ENCODE measurements around the gene RTN4IP1. TPM values are rescaled to one million over a fixed set of nuclear protein-coding genes. Genes with fewer than 3 reads are reported as not detected.

RTN4IP1 gene
- total and polyA plus RNA-seq, 10 of the 15 experiments (the other 5 are each of a cell fraction or from before 2014, with no cell fraction given), result 8.2 to 17.0 (median 9.8) TPM

DNA sequence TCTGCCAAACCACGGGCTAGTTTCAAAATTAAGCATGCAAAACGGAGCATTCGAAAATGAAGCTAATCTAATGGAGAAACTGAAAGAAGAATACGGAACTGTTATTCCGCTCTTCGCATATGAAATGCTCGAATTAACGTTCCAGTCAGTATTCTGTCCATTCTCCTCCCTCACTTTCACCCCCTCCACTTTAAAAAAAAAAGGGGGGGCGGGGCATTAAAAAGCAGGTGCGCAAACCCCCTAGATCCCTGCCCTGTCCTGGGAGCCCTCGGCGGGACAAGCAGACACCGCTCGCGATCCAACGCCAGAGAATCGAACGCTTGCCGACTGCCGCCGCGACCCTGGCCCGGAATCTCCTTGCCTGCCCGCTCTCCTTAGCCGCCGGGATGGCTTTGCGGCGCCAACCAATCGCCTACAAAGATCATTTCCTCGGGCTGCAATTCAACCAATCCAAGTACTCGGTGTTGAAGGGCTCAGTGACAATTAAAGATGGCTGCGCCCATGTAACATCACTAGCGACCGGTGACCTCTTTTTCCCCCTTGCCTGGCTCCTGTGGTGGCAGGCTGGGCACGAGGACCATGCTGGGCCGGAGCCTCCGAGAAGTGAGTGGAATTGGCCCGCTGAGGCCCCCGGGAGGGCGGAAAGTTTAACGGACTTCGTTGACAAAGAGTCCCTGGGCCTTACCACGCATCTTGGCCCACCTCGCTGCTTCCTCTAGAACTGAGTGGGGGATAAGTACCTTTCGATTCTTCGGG, at the start of gene RTN4IP1, which contains the start of gene QRSL1 (continued):
- TF ChIP-seq, protein P1, sequence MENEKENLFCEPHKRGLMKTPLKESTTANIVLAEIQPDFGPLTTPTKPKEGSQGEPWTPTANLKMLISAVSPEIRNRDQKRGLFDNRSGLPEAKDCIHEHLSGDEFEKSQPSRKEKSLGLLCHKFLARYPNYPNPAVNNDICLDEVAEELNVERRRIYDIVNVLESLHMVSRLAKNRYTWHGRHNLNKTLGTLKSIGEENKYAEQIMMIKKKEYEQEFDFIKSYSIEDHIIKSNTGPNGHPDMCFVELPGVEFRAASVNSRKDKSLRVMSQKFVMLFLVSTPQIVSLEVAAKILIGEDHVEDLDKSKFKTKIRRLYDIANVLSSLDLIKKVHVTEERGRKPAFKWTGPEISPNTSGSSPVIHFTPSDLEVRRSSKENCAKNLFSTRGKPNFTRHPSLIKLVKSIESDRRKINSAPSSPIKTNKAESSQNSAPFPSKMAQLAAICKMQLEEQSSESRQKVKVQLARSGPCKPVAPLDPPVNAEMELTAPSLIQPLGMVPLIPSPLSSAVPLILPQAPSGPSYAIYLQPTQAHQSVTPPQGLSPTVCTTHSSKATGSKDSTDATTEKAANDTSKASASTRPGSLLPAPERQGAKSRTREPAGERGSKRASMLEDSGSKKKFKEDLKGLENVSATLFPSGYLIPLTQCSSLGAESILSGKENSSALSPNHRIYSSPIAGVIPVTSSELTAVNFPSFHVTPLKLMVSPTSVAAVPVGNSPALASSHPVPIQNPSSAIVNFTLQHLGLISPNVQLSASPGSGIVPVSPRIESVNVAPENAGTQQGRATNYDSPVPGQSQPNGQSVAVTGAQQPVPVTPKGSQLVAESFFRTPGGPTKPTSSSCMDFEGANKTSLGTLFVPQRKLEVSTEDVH (IDR thresholded peaks at IDR 0.05; ENCODE audit: low read depth, partially characterized antibody), result no peak
- TF ChIP-seq, protein P2, sequence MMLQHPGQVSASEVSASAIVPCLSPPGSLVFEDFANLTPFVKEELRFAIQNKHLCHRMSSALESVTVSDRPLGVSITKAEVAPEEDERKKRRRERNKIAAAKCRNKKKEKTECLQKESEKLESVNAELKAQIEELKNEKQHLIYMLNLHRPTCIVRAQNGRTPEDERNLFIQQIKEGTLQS (IDR thresholded peaks at IDR 0.05; ENCODE audit: borderline replicate concordance, extremely low read depth, low read depth, low read length), result no peak
- TF ChIP-seq SREBF2 (IDR thresholded peaks at IDR 0.05; ENCODE audit: low read length) (no peak), EP300 (IDR thresholded peaks at IDR 0.05; ENCODE audit: borderline replicate concordance in 1 of 2, control insufficient read depth in 1 of 2, low read depth in 2 of 2, low read length in 2 of 2) (0 out of 4 replicates have a peak, but pooled peaks of 1 of the 2 experiments have one; percentile 6), MEF2A (IDR thresholded peaks at IDR 0.05; ENCODE audit: insufficient read depth, low read depth, low read length) (no peak), MTA3 (IDR thresholded peaks at IDR 0.05; ENCODE audit: borderline replicate concordance, low read length) (no peak), HDAC2 (IDR thresholded peaks at IDR 0.05) (no peak; the same call in 1 of the 2 replicates), ZZZ3 (IDR thresholded peaks at IDR 0.05; ENCODE audit: control insufficient read depth, insufficient read length, low read depth) (no peak), POLR2AphosphoS5 (IDR thresholded peaks at IDR 0.05; ENCODE audit: low read length) (peak; percentile 65; the same call in 1 of the 2 replicates), BHLHE40 (IDR thresholded peaks at IDR 0.05; ENCODE audit: borderline replicate concordance in 1 of 2, low read depth in 2 of 2, low read length in 1 of 2) (no peak)
- TF ChIP-seq, protein P3, sequence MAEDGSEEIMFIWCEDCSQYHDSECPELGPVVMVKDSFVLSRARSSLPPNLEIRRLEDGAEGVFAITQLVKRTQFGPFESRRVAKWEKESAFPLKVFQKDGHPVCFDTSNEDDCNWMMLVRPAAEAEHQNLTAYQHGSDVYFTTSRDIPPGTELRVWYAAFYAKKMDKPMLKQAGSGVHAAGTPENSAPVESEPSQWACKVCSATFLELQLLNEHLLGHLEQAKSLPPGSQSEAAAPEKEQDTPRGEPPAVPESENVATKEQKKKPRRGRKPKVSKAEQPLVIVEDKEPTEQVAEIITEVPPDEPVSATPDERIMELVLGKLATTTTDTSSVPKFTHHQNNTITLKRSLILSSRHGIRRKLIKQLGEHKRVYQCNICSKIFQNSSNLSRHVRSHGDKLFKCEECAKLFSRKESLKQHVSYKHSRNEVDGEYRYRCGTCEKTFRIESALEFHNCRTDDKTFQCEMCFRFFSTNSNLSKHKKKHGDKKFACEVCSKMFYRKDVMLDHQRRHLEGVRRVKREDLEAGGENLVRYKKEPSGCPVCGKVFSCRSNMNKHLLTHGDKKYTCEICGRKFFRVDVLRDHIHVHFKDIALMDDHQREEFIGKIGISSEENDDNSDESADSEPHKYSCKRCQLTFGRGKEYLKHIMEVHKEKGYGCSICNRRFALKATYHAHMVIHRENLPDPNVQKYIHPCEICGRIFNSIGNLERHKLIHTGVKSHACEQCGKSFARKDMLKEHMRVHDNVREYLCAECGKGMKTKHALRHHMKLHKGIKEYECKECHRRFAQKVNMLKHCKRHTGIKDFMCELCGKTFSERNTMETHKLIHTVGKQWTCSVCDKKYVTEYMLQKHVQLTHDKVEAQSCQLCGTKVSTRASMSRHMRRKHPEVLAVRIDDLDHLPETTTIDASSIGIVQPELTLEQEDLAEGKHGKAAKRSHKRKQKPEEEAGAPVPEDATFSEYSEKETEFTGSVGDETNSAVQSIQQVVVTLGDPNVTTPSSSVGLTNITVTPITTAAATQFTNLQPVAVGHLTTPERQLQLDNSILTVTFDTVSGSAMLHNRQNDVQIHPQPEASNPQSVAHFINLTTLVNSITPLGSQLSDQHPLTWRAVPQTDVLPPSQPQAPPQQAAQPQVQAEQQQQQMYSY (CRISPR knock-in tag; IDR thresholded peaks at IDR 0.05), result no peak
- TF ChIP-seq, protein P4, sequence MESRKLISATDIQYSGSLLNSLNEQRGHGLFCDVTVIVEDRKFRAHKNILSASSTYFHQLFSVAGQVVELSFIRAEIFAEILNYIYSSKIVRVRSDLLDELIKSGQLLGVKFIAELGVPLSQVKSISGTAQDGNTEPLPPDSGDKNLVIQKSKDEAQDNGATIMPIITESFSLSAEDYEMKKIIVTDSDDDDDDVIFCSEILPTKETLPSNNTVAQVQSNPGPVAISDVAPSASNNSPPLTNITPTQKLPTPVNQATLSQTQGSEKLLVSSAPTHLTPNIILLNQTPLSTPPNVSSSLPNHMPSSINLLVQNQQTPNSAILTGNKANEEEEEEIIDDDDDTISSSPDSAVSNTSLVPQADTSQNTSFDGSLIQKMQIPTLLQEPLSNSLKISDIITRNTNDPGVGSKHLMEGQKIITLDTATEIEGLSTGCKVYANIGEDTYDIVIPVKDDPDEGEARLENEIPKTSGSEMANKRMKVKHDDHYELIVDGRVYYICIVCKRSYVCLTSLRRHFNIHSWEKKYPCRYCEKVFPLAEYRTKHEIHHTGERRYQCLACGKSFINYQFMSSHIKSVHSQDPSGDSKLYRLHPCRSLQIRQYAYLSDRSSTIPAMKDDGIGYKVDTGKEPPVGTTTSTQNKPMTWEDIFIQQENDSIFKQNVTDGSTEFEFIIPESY (IDR thresholded peaks at IDR 0.05), result no peak
- TF ChIP-seq, protein P5, sequence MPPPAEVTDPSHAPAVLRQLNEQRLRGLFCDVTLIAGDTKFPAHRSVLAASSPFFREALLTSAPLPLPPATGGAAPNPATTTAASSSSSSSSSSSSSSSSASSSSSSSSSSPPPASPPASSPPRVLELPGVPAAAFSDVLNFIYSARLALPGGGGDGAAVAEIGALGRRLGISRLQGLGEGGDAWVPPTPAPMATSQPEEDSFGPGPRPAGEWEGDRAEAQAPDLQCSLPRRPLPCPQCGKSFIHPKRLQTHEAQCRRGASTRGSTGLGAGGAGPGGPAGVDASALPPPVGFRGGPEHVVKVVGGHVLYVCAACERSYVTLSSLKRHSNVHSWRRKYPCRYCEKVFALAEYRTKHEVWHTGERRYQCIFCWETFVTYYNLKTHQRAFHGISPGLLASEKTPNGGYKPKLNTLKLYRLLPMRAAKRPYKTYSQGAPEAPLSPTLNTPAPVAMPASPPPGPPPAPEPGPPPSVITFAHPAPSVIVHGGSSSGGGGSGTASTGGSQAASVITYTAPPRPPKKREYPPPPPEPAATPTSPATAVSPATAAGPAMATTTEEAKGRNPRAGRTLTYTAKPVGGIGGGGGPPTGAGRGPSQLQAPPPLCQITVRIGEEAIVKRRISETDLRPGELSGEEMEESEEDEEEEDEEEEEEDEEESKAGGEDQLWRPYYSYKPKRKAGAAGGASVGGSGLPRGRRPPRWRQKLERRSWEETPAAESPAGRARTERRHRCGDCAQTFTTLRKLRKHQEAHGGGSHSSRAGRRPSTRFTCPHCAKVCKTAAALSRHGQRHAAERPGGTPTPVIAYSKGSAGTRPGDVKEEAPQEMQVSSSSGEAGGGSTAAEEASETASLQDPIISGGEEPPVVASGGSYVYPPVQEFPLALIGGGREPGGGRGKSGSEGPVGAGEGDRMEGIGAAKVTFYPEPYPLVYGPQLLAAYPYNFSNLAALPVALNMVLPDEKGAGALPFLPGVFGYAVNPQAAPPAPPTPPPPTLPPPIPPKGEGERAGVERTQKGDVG (CRISPR knock-in tag; IDR thresholded peaks at IDR 0.05), result no peak

Measured in GM12878 (cell line).